Stimulated activated CD8-positive, alpha-beta memory T cell treated with anti-CD3 and anti-CD28 coated beads, Interleukin-12 subunit alpha, Interleukin-12 subunit beta, amount 100 ng/mL, for 4 hours (primary cell): ENCODE measurements around the gene TBCK.
"Not testable (repeated sequence)": the region's sequence is repeated elsewhere in the genome, so short reads cannot be mapped to it uniquely, and the experiment has no call there.

Source experiments
- DNase-seq: peaks from one replicate; pipeline ENCODE4 v3.0.0-alpha.2; 2020; ENCODE audit warnings: low read depth

TBCK gene

DNA sequence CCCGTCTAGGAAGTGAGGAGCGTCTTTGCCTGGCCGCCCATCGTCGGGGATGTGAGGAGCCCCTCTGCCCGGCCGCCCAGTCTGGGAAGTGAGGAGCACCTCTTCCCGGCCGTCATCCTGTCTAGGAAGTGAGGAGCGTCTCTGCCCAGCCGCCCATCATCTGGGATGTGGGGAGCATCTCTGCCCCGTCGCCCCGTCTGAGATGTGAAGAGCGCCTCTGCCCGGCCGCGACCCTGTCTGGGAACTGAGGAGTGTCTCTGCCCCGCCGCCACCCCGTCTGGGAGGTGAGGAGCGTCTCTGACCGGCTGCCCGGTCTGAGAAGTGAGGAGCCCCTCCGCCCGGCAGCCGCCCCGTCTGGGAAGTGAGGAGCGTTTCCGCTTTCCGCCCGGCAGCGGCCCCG lies 5.2 kb upstream of the TBCK start:
- not testable (repeated sequence) for DNase-seq

DNA sequence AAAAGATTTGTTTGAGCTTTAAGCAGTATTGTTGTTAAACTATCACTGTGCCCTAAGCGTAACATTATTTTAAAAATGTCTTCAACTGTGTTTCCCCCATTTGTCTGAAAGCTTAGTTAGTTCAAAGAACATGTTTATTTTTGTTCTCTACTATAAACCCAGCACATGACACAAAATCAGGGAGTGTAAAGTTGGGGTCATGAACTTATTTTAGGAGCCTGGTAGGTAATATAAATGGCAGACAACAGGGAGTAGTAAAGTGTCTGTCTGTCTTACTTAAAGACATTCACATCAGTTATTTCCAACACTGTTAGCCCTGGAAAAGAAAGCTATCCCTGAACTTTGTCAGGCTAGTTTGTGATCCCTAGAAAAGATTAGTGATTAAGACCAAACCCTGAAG lies 4.2 kb upstream of the TBCK start:
- no peak for DNase-seq

- DNase-seq: no peak
Observed at GRCh38 chr4:106318511-106318910, 2.5 kb upstream of the TBCK start.

GRCh38 chr4:106317815-106318214 lies 1.8 kb upstream of the TBCK start:
- no peak for DNase-seq

DNA sequence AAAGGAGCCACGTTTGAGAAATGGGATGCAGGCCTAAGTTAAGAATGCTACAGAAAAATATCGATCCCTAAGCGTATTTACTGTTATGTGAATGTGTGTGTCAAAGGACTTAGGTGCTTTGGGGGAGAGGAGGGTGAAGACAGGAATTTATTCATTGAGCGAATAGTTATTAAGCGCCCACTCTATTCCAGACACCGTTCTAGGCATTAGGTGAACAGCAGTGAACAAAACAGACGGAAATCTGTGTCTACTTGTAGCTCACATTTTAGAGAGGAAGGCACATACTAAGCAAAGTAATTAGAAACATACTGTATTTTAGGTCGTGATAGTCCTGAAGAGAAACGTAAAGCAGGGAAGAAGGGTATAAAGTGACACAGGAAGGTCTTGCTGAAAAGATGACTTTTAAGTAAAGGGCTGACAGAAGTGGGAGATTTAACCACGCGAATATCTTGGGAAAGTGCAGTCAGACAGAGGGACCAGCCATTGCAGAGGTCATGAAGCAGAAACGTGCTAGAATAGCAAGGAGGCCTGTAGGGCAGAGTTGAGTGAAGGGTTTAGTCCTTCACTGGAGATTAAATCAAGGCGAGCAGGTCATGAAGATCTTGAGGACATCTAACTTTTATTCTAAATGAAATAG lies 882 bp upstream of the TBCK start:
- DNase-seq: no peak

- no peak for DNase-seq
Observed at GRCh38 chr4:106315476-106315967, 487 bp downstream of the TBCK start.

GRCh38 chr4:106314960-106315359 lies 1.0 kb downstream of the TBCK start:
- DNase-seq: no peak

DNA sequence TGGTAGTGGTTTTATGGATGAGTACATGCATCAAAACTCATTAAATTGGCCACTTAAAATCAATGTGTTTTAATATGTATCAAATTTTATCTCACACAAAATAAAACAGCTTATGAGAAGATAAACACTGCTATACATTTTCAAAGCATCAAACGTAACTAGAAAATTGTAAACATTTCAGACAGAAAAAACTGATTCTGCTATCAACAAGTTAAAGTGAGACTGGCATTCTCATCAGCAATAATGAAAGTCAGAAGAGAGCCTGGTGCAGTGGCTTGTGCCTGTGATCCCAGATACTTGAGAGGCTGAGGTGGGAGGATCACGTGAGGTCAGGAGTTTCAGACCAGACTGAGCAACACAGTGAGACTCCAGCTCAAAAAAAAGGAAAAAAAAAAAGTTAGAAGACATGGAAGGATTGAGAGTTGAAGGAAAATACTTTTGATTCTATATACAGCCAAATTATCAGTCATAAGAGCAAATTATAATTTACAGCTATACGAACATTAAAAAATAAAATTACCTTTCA lies 2.9 kb downstream of the TBCK start:
- DNase-seq: no peak

DNA sequence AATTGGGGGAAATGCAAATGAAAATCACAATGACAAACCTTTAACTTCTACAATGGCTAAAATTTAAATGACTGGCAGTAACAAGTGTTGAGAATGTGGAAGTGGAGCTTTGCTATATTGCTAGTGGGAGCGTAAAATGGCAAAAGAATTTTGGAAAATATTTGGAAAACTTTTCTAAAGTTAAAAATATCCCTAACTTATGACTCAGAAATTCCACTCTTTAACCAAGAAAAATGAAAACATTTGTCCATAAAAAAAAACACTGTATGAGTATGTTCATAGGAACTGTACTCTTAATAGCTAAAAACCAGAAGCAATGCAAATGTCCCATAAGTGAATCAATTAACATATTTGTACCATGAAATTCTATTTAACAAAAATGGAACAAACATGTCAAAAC lies 3.6 kb downstream of the TBCK start:
- DNase-seq: no peak

GRCh38 chr4:106306561-106306960 lies 9.4 kb downstream of the TBCK start:
- DNase-seq: no peak

DNA sequence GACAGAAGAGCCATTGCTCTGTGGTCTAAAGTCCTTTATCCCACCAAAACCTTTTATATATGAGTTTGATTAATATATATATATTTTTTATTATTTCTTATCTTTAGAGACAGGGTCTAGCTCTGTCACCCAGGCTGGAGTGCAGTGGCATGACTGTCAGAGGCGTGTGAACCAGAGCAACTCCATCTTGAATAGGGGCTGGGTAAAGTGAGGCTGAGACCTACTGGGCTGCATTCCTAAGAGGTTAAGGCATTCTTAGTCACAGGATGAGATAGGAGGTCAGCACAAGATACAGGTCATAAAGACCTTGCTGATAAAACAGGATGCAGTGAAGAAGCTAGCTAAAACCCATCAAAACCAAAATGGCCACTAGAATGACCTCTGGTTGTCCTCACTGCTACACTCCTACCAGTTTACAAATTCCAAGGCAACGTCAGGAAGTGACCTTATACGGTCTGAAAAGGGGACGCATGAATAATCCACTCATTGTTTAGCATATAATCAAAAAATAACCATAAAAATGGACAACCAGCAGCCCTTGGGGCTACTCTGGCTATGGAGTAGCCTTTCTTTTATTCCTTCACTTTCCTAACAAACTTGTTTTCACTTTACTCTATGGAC lies 10.5 kb downstream of the TBCK start:
- no peak for DNase-seq

DNA sequence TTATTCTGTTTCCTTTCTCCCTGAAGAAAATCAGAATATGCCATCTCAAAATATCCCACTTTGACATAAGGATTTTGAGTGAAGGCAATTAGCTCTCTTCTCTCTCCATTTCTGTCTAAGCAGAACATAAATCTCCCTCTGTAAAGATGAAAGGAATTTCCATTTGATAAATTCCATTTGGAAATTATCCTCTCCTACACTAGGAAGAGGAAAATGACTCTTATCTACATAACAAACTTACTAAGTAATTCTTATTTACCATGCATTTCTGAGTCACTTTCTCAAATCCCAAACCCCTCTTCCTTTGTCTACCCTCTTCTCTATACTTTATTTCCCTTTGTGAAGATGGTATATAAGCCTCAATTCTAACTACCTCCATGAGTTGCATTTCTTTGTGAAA lies 11.4 kb downstream of the TBCK start:
- DNase-seq: no peak

DNA sequence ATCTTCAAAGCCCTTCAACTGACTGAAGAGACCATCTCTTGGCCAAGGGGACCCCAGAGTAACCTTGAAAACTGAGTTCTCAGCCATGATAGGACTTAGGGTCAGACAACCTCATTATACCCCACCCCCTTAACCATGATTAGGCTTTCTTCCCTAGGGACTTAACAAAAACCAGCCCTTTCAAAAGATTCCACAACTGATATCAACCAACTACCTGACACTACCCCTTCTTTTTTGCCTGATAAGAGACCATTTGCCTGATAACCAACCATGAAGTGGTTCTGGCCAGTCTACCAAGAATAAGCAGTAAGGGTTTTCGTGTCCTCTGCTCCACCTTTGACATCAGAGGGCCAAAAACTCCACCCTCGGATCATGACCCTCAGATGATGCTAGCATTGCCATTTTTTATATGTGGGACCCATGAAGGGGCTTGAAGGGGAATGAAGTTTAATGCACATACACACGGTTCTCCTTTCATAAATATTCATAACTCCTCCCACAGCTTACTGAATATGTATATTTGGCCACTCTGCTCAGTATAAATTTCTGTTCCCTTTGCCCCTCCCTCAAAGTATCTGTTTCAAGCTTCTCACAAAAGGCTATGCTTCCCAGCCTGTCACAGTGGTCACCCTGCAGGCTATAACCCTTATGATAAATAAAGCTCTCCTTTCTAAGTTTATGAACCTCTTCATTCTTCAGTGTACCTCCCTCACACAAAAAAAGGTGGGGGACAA lies 12.3 kb downstream of the TBCK start:
- no peak for DNase-seq

GRCh38 chr4:106302062-106302438 lies 14.0 kb downstream of the TBCK start:
- no peak for DNase-seq

DNA sequence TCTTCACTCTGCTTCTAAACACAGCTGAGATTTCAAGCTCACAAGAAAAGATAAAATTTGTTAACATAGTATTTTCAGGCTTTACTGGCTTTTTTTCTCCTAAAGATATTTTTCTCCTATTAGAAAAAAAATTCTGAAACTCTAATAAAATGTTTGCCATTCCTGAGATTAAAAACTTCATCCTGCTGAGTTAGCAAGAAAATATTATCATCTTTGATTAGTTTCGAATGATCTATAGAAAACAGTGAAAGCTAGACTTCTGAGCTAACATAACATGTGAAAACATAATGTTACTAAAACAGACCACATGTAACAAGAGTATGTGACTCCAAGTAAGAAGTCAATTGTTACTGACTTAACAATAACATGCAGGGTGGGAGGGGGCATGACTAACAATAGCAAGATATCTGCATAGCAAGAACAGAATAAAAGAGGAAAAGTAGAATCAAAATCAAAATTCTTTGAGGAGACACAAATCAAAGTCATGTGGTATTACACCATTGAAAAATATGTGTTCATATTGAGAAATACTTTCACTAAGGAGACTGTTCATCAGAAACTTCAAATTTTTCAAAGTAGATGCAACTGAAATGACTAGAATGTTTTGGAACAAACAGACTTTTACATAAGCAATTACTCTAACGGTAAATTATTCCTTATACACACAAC lies 14.5 kb downstream of the TBCK start:
- no peak for DNase-seq

DNA sequence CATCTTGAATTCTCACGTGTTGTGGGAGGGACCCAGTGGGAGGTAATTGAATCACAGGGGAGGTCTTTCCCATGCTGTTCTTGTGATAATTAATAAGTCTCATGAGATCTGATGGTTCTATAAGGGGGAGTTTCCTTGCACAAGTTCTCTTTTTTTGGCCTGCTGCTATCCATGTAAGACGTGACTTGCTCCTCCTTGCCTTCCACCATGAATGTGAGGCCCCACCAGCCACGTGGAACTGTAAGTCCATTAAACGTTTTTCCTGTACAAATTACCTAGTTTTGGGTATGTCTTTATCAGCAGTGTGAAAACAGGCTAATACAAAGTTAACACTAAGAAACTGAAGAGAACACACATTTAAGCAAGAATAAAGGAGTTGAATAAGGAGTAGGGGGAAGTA lies 16.0 kb downstream of the TBCK start:
- DNase-seq: no peak

DNA sequence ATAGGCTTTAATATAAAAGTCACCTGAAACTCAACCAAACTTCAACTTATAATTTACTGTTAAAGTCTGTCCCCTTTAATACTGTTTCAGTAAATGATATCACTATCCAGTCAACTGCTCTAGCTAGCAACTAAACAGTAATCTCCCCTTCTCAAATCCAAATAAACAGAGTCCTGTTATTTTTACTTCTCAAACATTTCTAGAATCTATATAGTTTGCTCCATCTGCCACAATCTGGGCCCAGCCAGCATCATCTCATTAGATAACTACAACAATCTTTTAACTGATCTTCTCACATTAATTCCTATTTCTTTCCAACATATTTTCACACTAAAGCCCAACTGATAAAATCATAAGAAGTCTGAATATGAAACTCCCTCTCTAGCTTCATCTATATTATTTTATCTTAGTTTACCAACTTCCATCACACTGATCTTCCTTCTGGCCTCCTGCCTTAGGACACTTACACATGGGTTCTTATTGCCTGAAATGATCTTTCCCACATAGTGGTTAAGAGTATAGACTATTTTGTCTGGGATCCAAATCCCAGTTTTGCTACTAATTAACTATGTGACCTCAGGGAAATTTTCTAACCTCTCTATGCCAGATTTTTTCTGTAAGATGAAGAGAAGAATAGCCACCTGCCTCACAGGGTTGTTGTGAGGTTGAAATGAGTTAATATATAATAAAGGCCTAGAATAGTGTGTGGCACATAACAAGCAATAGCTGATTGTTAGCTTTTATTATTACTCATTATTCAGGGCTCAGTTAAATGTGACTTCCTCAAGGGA lies 18.6 kb downstream of the TBCK start:
- no peak for DNase-seq

- no peak for DNase-seq
Observed at GRCh38 chr4:106294062-106294461, 21.9 kb downstream of the TBCK start.

GRCh38 chr4:106291678-106292077 lies 24.3 kb downstream of the TBCK start:
- DNase-seq: no peak

DNA sequence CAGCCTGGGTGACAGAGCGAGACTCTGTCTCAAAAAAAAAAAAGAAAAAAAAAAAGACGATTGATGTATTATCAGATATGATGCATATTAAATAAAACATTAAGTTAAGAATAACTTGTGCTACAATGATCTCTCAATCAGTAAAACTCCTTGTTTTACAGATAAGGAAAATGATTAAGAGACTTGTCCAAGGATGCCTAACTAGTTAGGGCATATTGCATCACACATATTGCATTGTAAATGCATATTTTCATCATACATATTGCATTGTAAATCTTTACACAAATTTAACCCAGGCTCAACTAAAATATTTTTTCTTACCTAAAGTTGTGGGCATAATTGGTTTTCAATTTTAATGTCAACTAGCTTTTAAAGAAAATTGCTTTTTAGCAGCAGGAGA lies 26.3 kb downstream of the TBCK start:
- no peak for DNase-seq

DNA sequence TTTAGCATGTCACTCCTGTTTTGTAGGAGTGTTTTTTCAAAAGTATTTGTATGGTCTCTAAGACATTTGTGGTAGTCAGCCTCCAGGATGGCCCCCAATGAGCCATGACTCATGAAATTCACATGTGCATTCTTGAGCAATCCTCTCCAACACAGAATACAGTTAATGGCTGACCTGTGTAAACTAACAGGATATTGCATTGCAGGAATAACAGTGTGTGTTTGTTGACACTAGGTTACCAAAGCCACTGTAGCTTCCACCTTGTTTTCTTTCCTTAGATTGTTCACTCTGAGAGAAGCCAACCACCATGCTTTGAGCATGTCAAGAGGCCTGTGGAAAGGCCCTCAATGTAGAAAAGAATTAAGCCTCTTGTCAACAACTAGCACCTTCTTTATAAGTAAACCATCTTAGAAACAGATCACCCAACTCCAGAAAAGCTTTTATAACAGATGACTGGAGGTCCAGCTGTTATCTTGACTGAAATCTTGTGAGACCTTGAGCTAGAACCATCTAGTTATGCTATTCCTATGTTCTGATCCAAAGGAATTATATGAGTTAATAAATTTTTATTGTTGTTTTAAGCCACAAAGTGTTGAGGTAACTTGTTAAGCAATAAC lies 28.5 kb downstream of the TBCK start:
- no peak for DNase-seq
